NK-92 (cell line): ENCODE data around the gene ATP11A.
"Not testable (repeated sequence)": the region's sequence is repeated elsewhere in the genome, so short reads cannot be mapped to it uniquely, and the experiment has no call there.

Source experiments
- DNase-seq: peaks from one replicate; lab custom pipeline; 2025; ENCODE audit not compliant: unreplicated experiment; lab: John Stamatoyannopoulos, UW

ATP11A gene

GRCh38 chr13:112771877-112772538 is 82.2 kb downstream of the ATP11A start:
- no peak for DNase-seq

DNA sequence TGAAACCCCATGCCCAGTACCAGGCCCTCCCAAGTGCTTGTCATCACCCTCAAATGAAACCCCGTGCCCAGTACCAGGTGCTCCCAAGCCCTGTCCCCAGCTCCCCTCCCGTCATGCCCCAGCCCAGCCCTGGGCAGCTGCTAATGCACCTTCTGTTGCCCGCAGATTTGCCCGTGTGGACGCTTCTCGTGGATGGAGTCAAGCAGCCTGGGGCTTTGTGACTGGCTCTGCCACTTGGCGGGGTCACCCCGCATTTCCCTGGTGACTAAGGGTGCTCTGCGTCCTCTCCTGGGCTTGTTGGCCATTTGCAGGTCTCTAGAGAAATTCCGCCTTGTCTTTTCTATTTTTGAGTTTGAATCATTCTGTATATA is 82.7 kb downstream of the ATP11A start:
- DNase-seq, result no peak

DNA sequence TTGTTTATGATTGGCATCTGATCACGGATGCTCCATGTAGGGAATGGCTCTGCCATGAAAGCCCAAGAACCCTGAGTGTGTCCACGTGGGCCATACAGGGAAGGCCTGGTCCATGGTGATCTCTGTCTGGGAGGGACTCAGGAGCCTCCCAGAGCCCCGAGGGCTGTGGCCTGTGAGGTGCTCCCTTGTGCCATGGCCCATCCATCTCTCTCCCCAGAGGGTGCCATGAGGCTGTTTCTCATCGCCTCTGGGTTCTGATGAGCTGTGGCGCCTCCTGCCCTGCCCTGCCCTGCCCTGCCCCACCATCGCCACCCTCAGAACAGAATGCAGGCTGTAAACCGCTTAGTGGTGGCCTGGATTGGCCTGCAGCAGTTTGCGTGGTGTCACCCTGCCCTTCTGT is 83.1 kb downstream of the ATP11A start:
- DNase-seq, result no peak

DNA sequence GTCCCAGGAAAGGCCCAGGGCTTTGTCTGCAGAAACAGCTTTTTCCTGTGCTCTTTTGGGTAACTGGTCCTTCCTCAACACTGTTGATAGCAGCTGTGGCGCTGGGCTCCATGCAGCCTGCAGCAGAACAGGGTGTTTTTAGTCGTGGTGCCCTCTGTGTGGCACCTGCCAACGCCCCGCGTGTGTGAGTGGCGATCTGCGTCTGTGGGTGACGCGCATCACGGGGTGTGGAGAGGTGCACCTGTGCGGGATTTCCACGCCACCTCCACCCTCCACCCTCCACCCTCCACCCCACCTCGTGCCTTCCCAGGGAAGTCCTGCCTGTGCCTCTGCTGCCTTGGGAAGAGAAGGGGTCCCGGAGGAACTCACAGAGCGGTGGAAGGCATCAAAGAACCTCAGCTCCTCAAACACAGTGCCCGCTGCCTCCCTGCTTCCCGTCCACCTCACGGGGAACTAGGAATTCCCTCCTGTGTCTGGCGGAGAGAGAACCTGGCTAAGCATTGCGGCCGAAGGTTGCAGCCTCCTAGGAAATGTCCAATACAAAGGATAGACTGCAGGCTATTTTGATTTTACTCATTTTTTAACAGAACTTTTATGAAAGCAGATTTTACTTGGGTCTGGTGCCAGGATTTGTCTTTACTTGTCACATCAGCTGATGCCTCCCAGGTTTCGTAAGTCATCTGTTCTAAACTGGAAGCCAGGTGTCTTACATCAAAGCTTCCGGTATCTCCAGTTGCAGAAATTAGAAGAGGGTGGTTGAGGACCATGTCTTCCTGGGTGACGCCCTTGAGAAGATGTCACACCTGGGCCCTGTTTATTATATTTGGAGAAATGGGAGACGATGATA is 84.0 kb downstream of the ATP11A start:
- DNase-seq, result no peak

GRCh38 chr13:112774448-112774792 is 84.6 kb downstream of the ATP11A start:
- DNase-seq, result no peak

- DNase-seq, result no peak
Observed at GRCh38 chr13:112774829-112775565, 85.2 kb downstream of the ATP11A start.

GRCh38 chr13:112775791-112776279 is 86.0 kb downstream of the ATP11A start:
- no peak for DNase-seq

DNA sequence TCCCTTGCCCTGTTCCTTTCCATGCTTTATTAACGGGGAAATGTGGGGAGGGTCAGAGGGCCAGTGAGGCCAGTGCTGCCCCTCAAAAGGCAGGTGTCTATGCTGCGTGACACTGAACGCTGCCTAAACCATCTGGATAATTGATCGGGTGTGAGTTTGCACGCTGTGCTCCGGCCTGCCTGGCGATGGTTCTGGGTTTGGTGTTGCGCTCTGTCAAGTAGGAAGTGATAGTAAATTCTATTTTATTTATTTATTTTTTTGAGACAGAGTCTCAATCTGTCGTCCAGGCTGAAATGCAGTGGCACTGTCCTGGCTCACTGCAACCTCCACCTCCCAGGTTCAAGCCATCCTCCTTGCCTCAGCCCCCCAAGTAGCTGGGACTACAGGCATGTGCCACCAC is 86.5 kb downstream of the ATP11A start:
- no peak for DNase-seq

- DNase-seq, result no peak
Observed at GRCh38 chr13:112776971-112777370, 87.1 kb downstream of the ATP11A start.

GRCh38 chr13:112777637-112778406 is 88.0 kb downstream of the ATP11A start:
- no peak for DNase-seq

DNA sequence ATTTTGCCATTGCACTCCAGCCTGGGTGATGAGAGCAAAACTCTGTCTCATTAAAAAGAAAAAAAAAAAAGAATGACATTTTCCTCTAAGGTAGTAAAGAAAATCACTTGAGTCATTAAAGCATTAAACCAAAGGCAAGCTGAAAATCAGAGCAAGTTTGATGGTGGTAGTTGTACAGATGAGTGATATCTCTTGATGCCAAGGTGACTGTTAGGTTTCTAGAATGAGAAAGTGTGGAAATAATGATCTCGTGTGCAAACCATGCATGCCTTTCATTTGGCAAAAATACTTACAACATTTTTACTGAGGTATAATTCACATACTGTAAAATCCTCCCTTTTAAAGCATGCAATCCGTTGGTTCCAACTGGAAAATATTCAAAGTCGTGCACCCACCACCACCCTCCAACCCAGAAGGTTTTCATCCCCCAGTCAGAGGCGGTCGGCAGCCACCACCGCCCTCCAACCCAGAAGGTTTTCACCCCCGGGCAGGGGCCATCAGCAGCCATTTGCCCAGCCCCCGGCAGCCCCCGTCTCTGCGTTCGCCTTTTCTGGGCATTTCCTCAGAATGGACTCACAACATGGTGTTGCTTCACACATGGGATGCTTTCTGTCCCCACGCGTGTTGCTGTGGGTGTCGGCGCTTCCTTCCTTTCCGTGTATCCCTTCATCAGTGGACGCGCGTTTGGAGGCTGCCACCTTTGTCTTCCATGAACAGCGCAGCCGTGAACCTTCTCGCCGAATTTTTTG is 90.2 kb downstream of the ATP11A start:
- no peak for DNase-seq

- DNase-seq, result no peak
Observed at GRCh38 chr13:112781287-112781686, 91.4 kb downstream of the ATP11A start.

- DNase-seq, result no peak
Observed at GRCh38 chr13:112781881-112782361, 92.1 kb downstream of the ATP11A start.

DNA sequence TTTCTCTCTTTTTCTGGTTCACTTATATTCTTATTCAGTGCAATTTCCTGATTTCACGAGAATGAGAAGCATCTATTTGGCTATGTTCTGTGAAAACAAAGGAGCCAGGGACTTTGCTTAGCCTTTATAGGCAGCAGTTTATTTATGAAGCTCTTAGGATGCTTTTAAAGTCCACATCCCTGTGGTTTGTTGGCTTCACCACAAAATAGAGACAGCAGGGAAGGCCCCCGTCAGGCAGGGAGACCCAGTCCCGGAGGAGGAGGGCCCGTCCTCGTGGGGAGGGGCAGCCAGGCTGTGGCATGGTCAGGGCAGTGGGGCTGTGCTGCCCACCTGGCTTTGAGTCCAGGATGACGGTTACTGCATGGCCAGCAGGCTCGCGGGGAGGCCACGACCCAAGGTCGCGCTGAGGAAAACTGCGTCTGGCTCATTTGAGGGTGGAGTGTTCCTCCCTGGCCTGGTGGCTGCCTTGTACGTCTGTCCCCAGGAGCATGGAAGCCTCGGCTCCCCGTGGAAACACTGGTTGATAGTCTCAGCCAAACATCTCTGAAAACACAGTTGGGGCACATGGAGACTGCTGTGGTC is 92.7 kb downstream of the ATP11A start:
- DNase-seq, result no peak

DNA sequence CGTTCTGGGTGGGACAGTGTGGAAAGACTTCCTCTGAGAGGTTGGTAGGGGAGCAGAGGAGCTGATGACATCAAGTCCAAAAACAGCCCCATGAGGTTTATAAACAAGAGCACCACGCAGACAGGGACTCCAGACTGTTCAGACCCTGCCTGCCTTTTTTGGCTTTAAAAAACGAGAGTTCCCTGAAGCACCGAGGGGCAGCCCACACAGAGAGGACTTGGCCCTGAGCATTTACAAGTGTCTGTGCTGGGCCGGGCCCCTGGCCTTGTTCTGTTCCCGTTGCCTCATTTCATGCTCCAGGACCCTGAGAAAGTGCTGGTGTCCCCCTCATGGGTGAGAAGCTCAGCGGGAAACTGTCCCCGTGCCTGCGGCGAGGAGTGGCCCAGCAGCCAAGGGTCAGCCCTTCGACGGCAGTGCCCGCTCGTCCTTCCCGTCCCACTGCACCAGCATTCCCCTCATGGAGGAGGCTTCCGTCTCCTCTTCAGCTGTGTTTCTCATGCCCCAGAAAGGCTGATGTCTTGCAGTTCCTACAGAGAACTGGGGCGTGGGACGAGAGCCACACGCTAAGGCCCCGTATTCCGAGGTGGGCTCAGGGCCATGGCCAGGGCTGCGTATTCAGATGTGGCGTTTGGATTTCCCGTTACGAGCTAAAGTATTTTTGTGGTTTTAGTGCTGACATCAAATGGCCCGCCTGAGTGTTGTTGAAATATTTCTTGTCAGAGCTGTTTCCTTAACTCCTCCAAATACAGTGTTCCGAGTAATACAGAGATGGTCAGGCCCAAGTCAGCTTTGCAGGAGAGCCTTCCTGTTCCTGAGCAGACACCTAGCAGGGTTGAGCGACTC is 93.5 kb downstream of the ATP11A start:
- DNase-seq, result no peak

DNA sequence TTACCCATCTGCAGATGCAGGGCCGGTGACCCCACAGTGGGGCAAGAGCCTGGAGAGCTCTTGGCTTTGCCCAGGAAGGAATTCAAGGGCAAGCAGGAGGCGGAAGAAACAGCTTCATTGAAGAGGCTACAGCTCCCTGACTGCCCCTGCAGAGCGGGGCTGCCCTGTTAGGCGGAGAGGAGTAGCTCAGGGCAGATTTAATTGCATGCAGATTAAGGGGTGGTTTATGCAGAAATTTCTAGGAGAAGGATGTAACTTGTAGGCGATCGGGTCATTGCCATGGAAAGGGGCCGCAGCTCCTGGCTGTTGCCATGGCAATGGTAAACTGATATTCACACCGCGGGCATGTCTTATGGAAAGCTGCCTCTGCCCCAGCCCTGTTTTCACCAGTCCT is 94.1 kb downstream of the ATP11A start:
- no peak for DNase-seq

DNA sequence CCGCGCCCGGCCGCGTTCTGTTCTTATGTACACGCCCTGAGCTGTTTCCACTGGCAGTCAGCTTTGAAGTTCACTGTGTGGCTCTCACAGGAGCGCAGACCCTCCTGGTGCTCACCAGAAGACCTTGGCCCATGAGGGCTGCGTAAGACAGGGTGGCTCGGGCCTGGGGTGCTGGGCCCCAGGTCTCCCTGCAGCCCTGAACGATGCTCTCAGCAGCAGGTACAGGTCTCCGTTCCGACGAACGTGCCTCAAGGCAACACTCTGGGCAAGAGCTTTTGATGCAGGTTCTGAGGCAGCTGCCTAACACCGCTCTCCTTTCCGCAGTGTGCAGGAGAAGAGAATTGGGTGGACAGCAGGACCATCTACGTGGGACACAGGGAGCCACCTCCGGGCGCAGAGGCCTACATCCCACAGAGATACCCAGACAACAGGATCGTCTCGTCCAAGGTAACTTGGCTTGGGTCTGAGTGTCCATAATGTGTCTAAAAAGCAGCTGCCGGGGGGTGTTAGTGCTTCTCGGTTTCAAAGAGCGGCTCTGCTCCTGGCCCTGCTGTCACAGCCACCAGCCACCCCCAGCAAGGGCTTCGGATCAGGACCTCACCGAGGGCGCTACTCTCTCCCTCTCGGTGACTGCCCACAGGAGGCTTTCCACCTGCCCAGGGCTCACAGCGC is 95.1 kb downstream of the ATP11A start:
- DNase-seq, result no peak

DNA sequence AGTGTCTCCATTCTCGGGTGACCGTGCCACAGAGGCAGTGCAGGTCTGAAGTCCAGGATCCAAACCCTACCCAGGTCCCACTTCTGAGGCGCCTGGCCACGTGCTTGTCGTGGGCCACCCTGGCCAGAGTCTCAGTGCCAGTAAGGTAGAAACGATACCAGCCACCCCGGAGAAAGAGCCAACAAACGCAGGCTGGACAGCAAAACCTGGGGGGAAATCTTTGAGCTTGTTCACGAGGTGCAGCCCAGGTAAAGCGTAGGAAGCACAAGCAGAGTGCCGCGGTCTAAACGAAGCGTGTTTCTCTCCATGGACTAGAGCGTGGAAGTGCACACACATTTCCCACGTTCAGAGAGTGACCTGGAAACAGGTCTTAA is 95.6 kb downstream of the ATP11A start:
- DNase-seq, result no peak

- DNase-seq, result not testable (repeated sequence)
Observed at GRCh38 chr13:112786810-112787209, 97.0 kb downstream of the ATP11A start.
